ENCODE results near the gene TMEM209.
"Not testable (repeated sequence)": the region's sequence is repeated elsewhere in the genome, so short reads cannot be mapped to it uniquely, and the experiment has no call there.

Gene TMEM209

GRCh38 chr7:130126840-130127239, 78.4 kb downstream of the TMEM209 start:
- DNase-seq (ENCODE audit: low spot score), result not testable (repeated sequence)

- DNase-seq (ENCODE audit: low spot score), result no peak
Observed at GRCh38 chr7:130124711-130125110, 80.5 kb downstream of the TMEM209 start.

- DNase-seq (ENCODE audit: low spot score), result no peak
Observed at GRCh38 chr7:130123501-130123900, 81.7 kb downstream of the TMEM209 start.

- no peak for DNase-seq (ENCODE audit: low spot score)
Observed at GRCh38 chr7:130118801-130119200, 86.4 kb downstream of the TMEM209 start.

GRCh38 chr7:130118294-130118693, 86.9 kb downstream of the TMEM209 start:
- DNase-seq (ENCODE audit: low spot score), result no peak

- no peak for DNase-seq (ENCODE audit: low spot score)
Observed at GRCh38 chr7:130114776-130115175, 90.4 kb downstream of the TMEM209 start.
